Activated naive CD4-positive, alpha-beta T cell treated with Interleukin-2 at 50 U/mL for 16 hours (primary cell): Measurements from ENCODE around the gene HDAC3.
"Not testable (repeated sequence)": the region's sequence is repeated elsewhere in the genome, so short reads cannot be mapped to it uniquely, and the experiment has no call there.

Source experiments
- DNase-seq: peaks from one replicate; pipeline ENCODE4 v3.0.0-alpha.2; 2020

Gene HDAC3

GRCh38 chr5:141633871-141634561 is 2.6 kb downstream of the HDAC3 start:
- no peak for DNase-seq

- DNase-seq = no peak
These were observed 4.0 kb downstream of the HDAC3 start for GRCh38 chr5:141632650-141633049.

GRCh38 chr5:141630570-141631140 is 6.0 kb downstream of the HDAC3 start:
- DNase-seq = no peak

GRCh38 chr5:141628175-141628788 is 8.4 kb downstream of the HDAC3 start:
- DNase-seq = no peak

GRCh38 chr5:141623611-141624010 is 13.0 kb downstream of the HDAC3 start:
- no peak for DNase-seq

GRCh38 chr5:141623186-141623585 is 13.5 kb downstream of the HDAC3 start:
- DNase-seq = no peak

- DNase-seq = peak; percentile 99
These were observed 17.7 kb downstream of the HDAC3 start, which contains the start of gene DIAPH1 for GRCh38 chr5:141618804-141619554. Gene DIAPH1 (minus strand): TSS chr5:141619000. CDS start chr5:141618914, 86 bp downstream.

- DNase-seq = peak; percentile 65
These were observed 18.4 kb downstream of the HDAC3 start for GRCh38 chr5:141618030-141618803.

GRCh38 chr5:141617682-141618029 is 19.0 kb downstream of the HDAC3 start:
- DNase-seq = no peak

GRCh38 chr5:141617128-141617527 is 19.5 kb downstream of the HDAC3 start:
- no peak for DNase-seq

- DNase-seq = peak; percentile 18
These were observed 20.5 kb downstream of the HDAC3 start for GRCh38 chr5:141615991-141616720.

GRCh38 chr5:141613344-141613743 is 23.3 kb downstream of the HDAC3 start:
- DNase-seq = no peak

- no peak for DNase-seq
These were observed 25.4 kb downstream of the HDAC3 start for GRCh38 chr5:141611289-141611688.

- DNase-seq = not testable (repeated sequence)
These were observed 26.7 kb downstream of the HDAC3 start for GRCh38 chr5:141609921-141610320.

GRCh38 chr5:141609044-141609443 is 27.6 kb downstream of the HDAC3 start:
- no peak for DNase-seq

- DNase-seq = no peak
These were observed 28.1 kb downstream of the HDAC3 start for GRCh38 chr5:141608557-141608956.

- DNase-seq = no peak
These were observed 28.6 kb downstream of the HDAC3 start for GRCh38 chr5:141608046-141608445.

- peak; percentile 66 for DNase-seq
These were observed 30.9 kb downstream of the HDAC3 start for GRCh38 chr5:141605523-141606277.

GRCh38 chr5:141603923-141604717 is 32.5 kb downstream of the HDAC3 start:
- no peak for DNase-seq

GRCh38 chr5:141602606-141603005 is 34.0 kb downstream of the HDAC3 start:
- DNase-seq = no peak
